ENCODE results near the gene ZMAT5.

Gene ZMAT5

DNA sequence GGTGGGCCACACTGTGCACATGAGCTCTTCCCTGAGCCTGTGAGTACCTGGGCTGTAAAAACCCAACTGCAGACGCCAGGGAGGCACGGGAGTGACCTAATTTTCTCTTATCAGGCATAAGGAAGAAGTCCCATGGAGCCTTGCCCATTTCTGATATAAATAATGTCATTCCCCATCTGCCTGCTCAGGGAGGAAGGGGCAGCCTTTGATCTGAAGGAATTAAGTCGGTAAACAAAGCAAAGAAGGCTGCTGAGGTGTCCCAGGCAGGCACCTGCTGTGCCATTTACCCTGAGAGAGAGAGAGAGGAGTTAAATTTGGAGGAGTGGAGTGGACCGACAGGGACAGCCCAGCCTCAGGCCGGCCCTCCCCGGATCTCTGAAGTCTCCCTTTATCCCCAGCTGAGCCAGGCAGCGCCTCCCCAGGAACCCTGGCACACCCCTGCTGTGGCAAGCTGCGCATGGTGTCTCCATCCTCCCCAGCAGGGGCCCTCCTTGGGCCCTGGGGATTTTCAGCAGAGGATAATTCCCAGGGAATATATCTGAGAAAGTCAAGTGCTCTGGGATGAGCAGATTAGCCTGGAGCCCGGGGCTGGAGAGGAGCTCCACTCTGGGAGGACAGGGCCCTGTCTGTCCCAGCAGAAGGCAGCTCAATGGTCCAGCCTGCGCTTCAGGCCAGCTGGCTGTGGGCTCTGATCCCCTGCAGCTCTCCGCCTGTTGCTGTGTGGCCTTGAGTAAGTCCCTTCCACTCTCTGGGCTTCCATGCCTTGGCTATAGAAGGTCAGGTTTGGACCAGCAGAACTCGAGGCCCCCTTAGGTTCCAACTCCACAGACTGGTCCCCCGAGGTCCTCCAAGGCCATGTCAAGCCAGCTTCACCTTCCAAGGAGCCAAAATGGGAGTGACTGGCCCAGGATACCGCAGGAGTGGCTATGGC is 64.5 kb downstream of the ZMAT5 start (continued):
- TF ChIP-seq, protein P1, sequence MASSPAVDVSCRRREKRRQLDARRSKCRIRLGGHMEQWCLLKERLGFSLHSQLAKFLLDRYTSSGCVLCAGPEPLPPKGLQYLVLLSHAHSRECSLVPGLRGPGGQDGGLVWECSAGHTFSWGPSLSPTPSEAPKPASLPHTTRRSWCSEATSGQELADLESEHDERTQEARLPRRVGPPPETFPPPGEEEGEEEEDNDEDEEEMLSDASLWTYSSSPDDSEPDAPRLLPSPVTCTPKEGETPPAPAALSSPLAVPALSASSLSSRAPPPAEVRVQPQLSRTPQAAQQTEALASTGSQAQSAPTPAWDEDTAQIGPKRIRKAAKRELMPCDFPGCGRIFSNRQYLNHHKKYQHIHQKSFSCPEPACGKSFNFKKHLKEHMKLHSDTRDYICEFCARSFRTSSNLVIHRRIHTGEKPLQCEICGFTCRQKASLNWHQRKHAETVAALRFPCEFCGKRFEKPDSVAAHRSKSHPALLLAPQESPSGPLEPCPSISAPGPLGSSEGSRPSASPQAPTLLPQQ (tag by site-specific recombination; IDR thresholded peaks at IDR 0.05), result peak; percentile 88
- no peak for TF ChIP-seq BCL11A (tag by site-specific recombination; IDR thresholded peaks at IDR 0.05; ENCODE audit: low read depth)
- 0 out of 2 replicates have a peak, but pooled peaks have one; percentile 40 for TF ChIP-seq SP7 (tag by site-specific recombination; IDR thresholded peaks at IDR 0.05)
- no peak for TF ChIP-seq ZNF785 (tag by site-specific recombination; IDR thresholded peaks at IDR 0.05)
- no peak for TF ChIP-seq ZNF76 (tag by site-specific recombination; IDR thresholded peaks at IDR 0.05; ENCODE audit: borderline replicate concordance, low read depth)
- TF ChIP-seq, protein P2, sequence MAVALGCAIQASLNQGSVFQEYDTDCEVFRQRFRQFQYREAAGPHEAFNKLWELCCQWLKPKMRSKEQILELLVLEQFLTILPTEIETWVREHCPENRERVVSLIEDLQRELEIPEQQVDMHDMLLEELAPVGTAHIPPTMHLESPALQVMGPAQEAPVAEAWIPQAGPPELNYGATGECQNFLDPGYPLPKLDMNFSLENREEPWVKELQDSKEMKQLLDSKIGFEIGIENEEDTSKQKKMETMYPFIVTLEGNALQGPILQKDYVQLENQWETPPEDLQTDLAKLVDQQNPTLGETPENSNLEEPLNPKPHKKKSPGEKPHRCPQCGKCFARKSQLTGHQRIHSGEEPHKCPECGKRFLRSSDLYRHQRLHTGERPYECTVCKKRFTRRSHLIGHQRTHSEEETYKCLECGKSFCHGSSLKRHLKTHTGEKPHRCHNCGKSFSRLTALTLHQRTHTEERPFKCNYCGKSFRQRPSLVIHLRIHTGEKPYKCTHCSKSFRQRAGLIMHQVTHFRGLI (tag by site-specific recombination; IDR thresholded peaks at IDR 0.05), result no peak
- 0 out of 2 replicates have a peak, but pooled peaks have one; percentile 3 for TF ChIP-seq ZSCAN30 (tag by site-specific recombination; IDR thresholded peaks at IDR 0.05)
- no peak for TF ChIP-seq ZNF747 (tag by site-specific recombination; IDR thresholded peaks at IDR 0.05)
- no peak for TF ChIP-seq ZNF114 (tag by site-specific recombination; IDR thresholded peaks at IDR 0.05)
- TF ChIP-seq ZNF768 (tag by site-specific recombination; IDR thresholded peaks at IDR 0.05), result 0 out of 2 replicates have a peak, but pooled peaks have one; percentile 53
- TF ChIP-seq ZNF221 (tag by site-specific recombination; IDR thresholded peaks at IDR 0.05; ENCODE audit: borderline replicate concordance), result no peak
- no peak for TF ChIP-seq ZNF792 (tag by site-specific recombination; IDR thresholded peaks at IDR 0.05)
- no peak for TF ChIP-seq ZNF529 (tag by site-specific recombination; IDR thresholded peaks at IDR 0.05; ENCODE audit: insufficient replicate concordance)
- TF ChIP-seq SCRT2 (tag by site-specific recombination; IDR thresholded peaks at IDR 0.05), result peak; percentile 38; the same call in 1 of the 2 replicates
- no peak for TF ChIP-seq ZNF248 (tag by site-specific recombination; IDR thresholded peaks at IDR 0.05)
- no peak for TF ChIP-seq ZNF707 (tag by site-specific recombination; IDR thresholded peaks at IDR 0.05)
- no peak for TF ChIP-seq YY1 (tag by site-specific recombination; IDR thresholded peaks at IDR 0.05)
- no peak for TF ChIP-seq ZNF394 (tag by site-specific recombination; IDR thresholded peaks at IDR 0.05; ENCODE audit: borderline replicate concordance)
- peak; percentile 79 for TF ChIP-seq ZNF423 (tag by site-specific recombination; IDR thresholded peaks at IDR 0.05)
- no peak for TF ChIP-seq GFI1B (tag by site-specific recombination; IDR thresholded peaks at IDR 0.05)
- TF ChIP-seq ZNF24 (tag by site-specific recombination; IDR thresholded peaks at IDR 0.05), result no peak
- no peak for TF ChIP-seq KLF10 (tag by site-specific recombination; IDR thresholded peaks at IDR 0.05)
- TF ChIP-seq RBAK (tag by site-specific recombination; IDR thresholded peaks at IDR 0.05), result no peak
- peak; percentile 60 for TF ChIP-seq ZNF596 (tag by site-specific recombination; IDR thresholded peaks at IDR 0.05)
- TF ChIP-seq ZNF629 (tag by site-specific recombination; IDR thresholded peaks at IDR 0.05), result peak; percentile 12; the same call in 1 of the 2 replicates
- TF ChIP-seq TCF7L2 (IDR thresholded peaks at IDR 0.05; ENCODE audit: borderline replicate concordance, low read depth, low read length), result peak; percentile 57; the same call in 1 of the 2 replicates
- TF ChIP-seq, protein P3, sequence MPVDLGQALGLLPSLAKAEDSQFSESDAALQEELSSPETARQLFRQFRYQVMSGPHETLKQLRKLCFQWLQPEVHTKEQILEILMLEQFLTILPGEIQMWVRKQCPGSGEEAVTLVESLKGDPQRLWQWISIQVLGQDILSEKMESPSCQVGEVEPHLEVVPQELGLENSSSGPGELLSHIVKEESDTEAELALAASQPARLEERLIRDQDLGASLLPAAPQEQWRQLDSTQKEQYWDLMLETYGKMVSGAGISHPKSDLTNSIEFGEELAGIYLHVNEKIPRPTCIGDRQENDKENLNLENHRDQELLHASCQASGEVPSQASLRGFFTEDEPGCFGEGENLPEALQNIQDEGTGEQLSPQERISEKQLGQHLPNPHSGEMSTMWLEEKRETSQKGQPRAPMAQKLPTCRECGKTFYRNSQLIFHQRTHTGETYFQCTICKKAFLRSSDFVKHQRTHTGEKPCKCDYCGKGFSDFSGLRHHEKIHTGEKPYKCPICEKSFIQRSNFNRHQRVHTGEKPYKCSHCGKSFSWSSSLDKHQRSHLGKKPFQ (tag by site-specific recombination; IDR thresholded peaks at IDR 0.05), result no peak
- TF ChIP-seq ZFP69B (tag by site-specific recombination; IDR thresholded peaks at IDR 0.05), result 0 out of 2 replicates have a peak, but pooled peaks have one; percentile 60
- TF ChIP-seq ZNF677 (tag by site-specific recombination; IDR thresholded peaks at IDR 0.05), result no peak
- peak; percentile 32; the same call in 1 of the 2 replicates for TF ChIP-seq ZBTB17 (tag by site-specific recombination; IDR thresholded peaks at IDR 0.05)
- peak; percentile 86 for TF ChIP-seq OSR2 (tag by site-specific recombination; IDR thresholded peaks at IDR 0.05)
- TF ChIP-seq ZNF830 (tag by site-specific recombination; IDR thresholded peaks at IDR 0.05; ENCODE audit: low read depth), result no peak
- TF ChIP-seq, protein P4, sequence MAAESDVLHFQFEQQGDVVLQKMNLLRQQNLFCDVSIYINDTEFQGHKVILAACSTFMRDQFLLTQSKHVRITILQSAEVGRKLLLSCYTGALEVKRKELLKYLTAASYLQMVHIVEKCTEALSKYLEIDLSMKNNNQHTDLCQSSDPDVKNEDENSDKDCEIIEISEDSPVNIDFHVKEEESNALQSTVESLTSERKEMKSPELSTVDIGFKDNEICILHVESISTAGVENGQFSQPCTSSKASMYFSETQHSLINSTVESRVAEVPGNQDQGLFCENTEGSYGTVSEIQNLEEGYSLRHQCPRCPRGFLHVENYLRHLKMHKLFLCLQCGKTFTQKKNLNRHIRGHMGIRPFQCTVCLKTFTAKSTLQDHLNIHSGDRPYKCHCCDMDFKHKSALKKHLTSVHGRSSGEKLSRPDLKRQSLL (tag by site-specific recombination; IDR thresholded peaks at IDR 0.05), result no peak
- no peak for TF ChIP-seq ZNF169 (tag by site-specific recombination; IDR thresholded peaks at IDR 0.05)
- no peak for TF ChIP-seq SETDB1 (IDR thresholded peaks at IDR 0.05; ENCODE audit: insufficient read length, low read length)
- TF ChIP-seq ZBTB48 (tag by site-specific recombination; IDR thresholded peaks at IDR 0.05), result peak; percentile 44

Data from HEK293 (cell line).